Activated naive CD4-positive, alpha-beta T cell treated with anti-CD3 and anti-CD28 coated beads, Interleukin-2, amount 10 ng/mL, durations not matched to agents 5 hours and 36 hours (primary cell): ENCODE results near the gene IARS2. TPM values are rescaled to one million over a fixed set of nuclear protein-coding genes. Genes with fewer than 3 reads are reported as not detected.

Experiments used
- microRNA-seq: library from miRNA; unstranded; fragments of <30 nt; microRNA quantifications from one replicate; pipeline ENCODE4 v1.2.0, GENCODE V29; 2022; ENCODE audit warnings: borderline microRNAs expressed, borderline replicate concordance
- total RNA-seq, 2 experiments: library from RNA; stranded (reverse); gene quantifications; one replicate each; pipeline ENCODE4 v1.2.3, GENCODE V29; 2021

Gene IARS2
- 10 to 100 TPM; 52.5 to 54.6 TPM for total RNA-seq

GRCh38 chr1:220094016-220094911, at the start of gene IARS2:
IARS2 (plus strand) TSS chr1:220094132; CDS start chr1:220094217, 85 bp downstream.

DNA sequence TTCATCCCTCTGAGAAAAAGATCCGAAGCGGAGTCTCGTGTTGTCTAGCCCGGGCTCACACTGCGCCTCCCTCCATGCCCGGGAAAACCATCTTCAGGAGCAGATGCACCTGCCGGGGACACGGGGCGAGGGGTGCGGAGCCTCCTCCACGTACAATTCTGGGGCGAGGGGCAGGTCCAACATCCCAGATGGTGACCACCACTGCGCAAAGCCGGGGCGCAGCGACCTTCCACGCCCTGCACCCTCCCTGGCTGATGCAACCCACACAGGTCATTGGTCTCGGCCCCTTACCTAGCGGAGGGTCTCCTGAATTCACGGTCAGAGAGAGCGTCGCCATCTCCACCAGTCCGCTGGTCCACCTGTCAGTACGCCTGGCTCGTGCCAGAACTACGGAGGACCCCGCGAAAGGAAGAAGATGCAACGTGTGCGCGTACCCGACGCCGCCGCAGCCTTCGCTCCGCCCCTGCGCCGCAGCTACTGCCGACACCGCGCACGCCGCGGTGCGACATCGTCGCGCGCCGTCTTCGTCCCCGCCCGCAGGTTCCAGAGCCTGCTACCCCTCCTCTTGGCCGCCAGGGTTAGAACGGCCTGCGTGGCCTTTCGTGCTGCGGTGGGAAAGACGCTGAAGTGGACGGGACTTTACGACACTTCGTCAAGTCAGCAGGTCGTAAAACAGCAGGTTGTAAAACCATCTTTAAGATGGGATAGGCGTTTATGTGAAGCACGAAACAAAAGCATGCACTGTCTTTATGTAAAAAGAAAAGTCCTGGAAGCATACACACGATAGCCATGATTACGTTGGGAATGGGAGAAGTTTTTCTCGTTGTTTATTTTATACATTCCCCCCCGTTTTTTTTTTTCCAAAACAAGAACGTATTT, 47.6 kb upstream of the IARS2 start, which contains the start of gene EPRS1:
Gene EPRS1, minus strand, starts transcription at position 454 of the 879 bp plus-strand sequence. Its CDS starts 117 bp downstream, at position 337.

DNA sequence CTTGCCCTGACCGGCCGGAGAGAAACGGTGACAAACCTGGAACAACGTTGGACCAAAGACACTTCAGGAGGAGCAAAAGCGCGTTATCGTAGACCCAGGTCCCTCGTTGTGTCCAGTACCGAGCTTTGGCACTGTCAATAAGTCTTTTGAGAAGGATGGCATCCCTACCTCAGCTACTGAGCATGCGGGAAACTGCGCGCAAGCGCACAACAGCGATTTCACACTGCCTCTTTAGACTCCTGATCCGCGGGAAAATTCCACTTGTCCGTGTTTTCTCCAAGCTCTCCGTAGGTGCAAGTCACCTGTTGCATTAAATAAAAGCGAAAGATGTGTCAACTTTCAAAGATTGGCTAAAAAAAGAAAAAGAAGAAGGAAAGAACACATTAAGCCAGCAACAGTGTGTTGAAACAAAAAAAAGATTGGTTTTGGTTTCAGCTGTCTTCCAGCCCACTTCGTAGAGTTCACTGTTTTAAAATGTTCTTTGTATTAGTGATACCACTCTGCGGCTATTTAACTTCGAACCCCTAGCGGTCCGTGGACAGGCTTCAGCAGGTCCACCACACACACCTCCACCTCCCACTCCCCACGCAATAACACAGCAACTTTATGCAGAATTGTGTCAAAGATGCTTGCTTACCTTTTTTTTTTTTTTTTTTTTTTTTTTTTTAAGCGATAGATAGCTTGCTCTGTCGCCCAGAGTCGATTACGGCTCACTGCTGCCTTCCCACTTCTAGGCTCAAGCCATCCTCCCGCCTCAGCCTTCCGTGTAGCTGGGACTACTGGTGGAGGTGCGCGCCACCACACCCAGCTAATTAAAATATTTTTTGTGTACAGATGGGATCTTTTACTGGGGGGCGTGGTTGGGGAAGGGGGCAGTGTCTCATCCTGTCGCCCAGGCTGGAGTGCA, 4.0 kb upstream of the IARS2 start, which contains the start of gene BPNT1:
Gene BPNT1, minus strand, starts transcription at position 139 of the 907 bp plus-strand sequence. CDS start 9,942 bp downstream, outside the sequence.

Small RNA genes lying within 50 kb of the gene (microRNA-seq; reads per million reads assigned to microRNA genes)
- not detected for gene MIR194-1
- gene MIR215: not detected

Other genes starting within 250 kb of the IARS2 start
- not detected for gene SLC30A10, start 165.6 kb upstream of the IARS2 start, total RNA-seq
- gene EPRS1, start 47.6 kb upstream of the IARS2 start, total RNA-seq: 100 to 1,000 TPM; 103 to 109 TPM
- 10 to 100 TPM; 18.3 to 21.5 TPM for gene BPNT1, start 4.3 kb upstream of the IARS2 start, total RNA-seq
- 10 to 100 TPM; 47.5 to 52.1 TPM for gene RAB3GAP2, start 178.3 kb downstream of the IARS2 start, total RNA-seq